ENCODE data around the gene KANK3.

Gene KANK3

GRCh38 chr19:8340341-8341096, 2.5 kb downstream of the KANK3 start:
- in situ Hi-C loops (cut with HindIII; ENCODE audit: low sequenced_read_pairs) = no loop called here

- in situ Hi-C loops (cut with HindIII; ENCODE audit: low sequenced_read_pairs) = no loop called here
Observed at GRCh38 chr19:8338835-8339234, 4.2 kb downstream of the KANK3 start.

- in situ Hi-C loops (cut with HindIII; ENCODE audit: low sequenced_read_pairs) = no loop called here
Observed at GRCh38 chr19:8337728-8338127, 5.3 kb downstream of the KANK3 start.

- in situ Hi-C loops (cut with HindIII; ENCODE audit: low sequenced_read_pairs) = no loop called here
Observed at GRCh38 chr19:8336660-8337059, 6.4 kb downstream of the KANK3 start.

- in situ Hi-C loops (cut with HindIII; ENCODE audit: low sequenced_read_pairs) = no loop called here
Observed at GRCh38 chr19:8336072-8336569, 6.9 kb downstream of the KANK3 start.

- in situ Hi-C loops (cut with HindIII; ENCODE audit: low sequenced_read_pairs) = no loop called here
Observed at GRCh38 chr19:8335343-8336071, 7.6 kb downstream of the KANK3 start.

GRCh38 chr19:8334458-8335342, 8.4 kb downstream of the KANK3 start:
- in situ Hi-C loops (cut with HindIII; ENCODE audit: low sequenced_read_pairs) = no loop called here

- in situ Hi-C loops (cut with HindIII; ENCODE audit: low sequenced_read_pairs) = no loop called here
Observed at GRCh38 chr19:8333767-8334457, 9.2 kb downstream of the KANK3 start.

- in situ Hi-C loops (cut with HindIII; ENCODE audit: low sequenced_read_pairs) = no loop called here
Observed at GRCh38 chr19:8332976-8333766, 9.9 kb downstream of the KANK3 start.

- in situ Hi-C loops (cut with HindIII; ENCODE audit: low sequenced_read_pairs) = no loop called here
Observed at GRCh38 chr19:8331263-8331845, 11.7 kb downstream of the KANK3 start.

GRCh38 chr19:8329996-8330395, 13.1 kb downstream of the KANK3 start:
- in situ Hi-C loops (cut with HindIII; ENCODE audit: low sequenced_read_pairs) = no loop called here

GRCh38 chr19:8325454-8325853, 17.6 kb downstream of the KANK3 start:
- in situ Hi-C loops (cut with HindIII; ENCODE audit: low sequenced_read_pairs) = no loop called here

GRCh38 chr19:8324186-8325050, 18.6 kb downstream of the KANK3 start:
- in situ Hi-C loops (cut with HindIII; ENCODE audit: low sequenced_read_pairs) = no loop called here

GRCh38 chr19:8323781-8324185, 19.3 kb downstream of the KANK3 start:
- in situ Hi-C loops (cut with HindIII; ENCODE audit: low sequenced_read_pairs) = no loop called here

- in situ Hi-C loops (cut with HindIII; ENCODE audit: low sequenced_read_pairs) = no loop called here
Observed at GRCh38 chr19:8322638-8322997, 20.4 kb downstream of the KANK3 start.

- in situ Hi-C loops (cut with HindIII; ENCODE audit: low sequenced_read_pairs) = no loop called here
Observed at GRCh38 chr19:8321986-8322637, 20.9 kb downstream of the KANK3 start.

- in situ Hi-C loops (cut with HindIII; ENCODE audit: low sequenced_read_pairs) = no loop called here
Observed at GRCh38 chr19:8321067-8321985, 21.7 kb downstream of the KANK3 start, which contains the start of the genes NDUFA7 and RPS28. NDUFA7 (minus strand) TSS chr19:8321375; CDS start chr19:8321358, 17 bp downstream. RPS28 (plus strand) TSS chr19:8321496; CDS start chr19:8321531, 35 bp downstream.

Measured in DLD1 (cell line).